Measurements from ENCODE around the gene NELL2.
A peak's percentile ranks its signal among the peaks of the same experiment; 100 is the strongest.
"Not testable (repeated sequence)": the region's sequence is repeated elsewhere in the genome, so short reads cannot be mapped to it uniquely, and the experiment has no call there.

NELL2 gene

GRCh38 chr12:44774815-44775411 lies 101.2 kb downstream of the NELL2 start:
- DNase-seq = peak in 1 of 2 experiments; percentile 11

- no peak for DNase-seq
Observed at GRCh38 chr12:44771485-44772021, 104.6 kb downstream of the NELL2 start.

- no peak for DNase-seq
Observed at GRCh38 chr12:44765796-44766195, 110.3 kb downstream of the NELL2 start.

GRCh38 chr12:44763021-44763420 lies 113.1 kb downstream of the NELL2 start:
- DNase-seq = no peak

- DNase-seq = no peak
Observed at GRCh38 chr12:44759289-44759688, 116.8 kb downstream of the NELL2 start.

GRCh38 chr12:44750468-44750867 lies 125.6 kb downstream of the NELL2 start:
- DNase-seq = no peak

- no peak for DNase-seq
Observed at GRCh38 chr12:44749566-44749965, 126.5 kb downstream of the NELL2 start.

- no peak for DNase-seq
Observed at GRCh38 chr12:44748950-44749468, 127.1 kb downstream of the NELL2 start.

- not testable (repeated sequence) for DNase-seq
Observed at GRCh38 chr12:44741292-44741980, 134.7 kb downstream of the NELL2 start.

- no peak for DNase-seq
Observed at GRCh38 chr12:44738051-44738450, 138.1 kb downstream of the NELL2 start.

- DNase-seq = no peak
Observed at GRCh38 chr12:44728566-44728965, 147.5 kb downstream of the NELL2 start.

GRCh38 chr12:44720265-44720664 lies 155.8 kb downstream of the NELL2 start:
- DNase-seq = no peak

- no peak for DNase-seq
Observed at GRCh38 chr12:44717612-44718011, 158.5 kb downstream of the NELL2 start.

- DNase-seq = no peak
Observed at GRCh38 chr12:44716711-44717110, 159.4 kb downstream of the NELL2 start.

GRCh38 chr12:44711736-44712135 lies 164.4 kb downstream of the NELL2 start:
- no peak for DNase-seq

GRCh38 chr12:44709166-44709565 lies 166.9 kb downstream of the NELL2 start:
- DNase-seq = no peak

GRCh38 chr12:44708218-44708617 lies 167.9 kb downstream of the NELL2 start:
- DNase-seq = no peak

GRCh38 chr12:44703182-44703910 lies 172.8 kb downstream of the NELL2 start:
- DNase-seq = no peak

GRCh38 chr12:44697511-44697910 lies 178.6 kb downstream of the NELL2 start:
- DNase-seq = no peak

GRCh38 chr12:44696542-44696941 lies 179.6 kb downstream of the NELL2 start:
- no peak for DNase-seq

- no peak for DNase-seq
Observed at GRCh38 chr12:44694017-44694416, 182.1 kb downstream of the NELL2 start.

- DNase-seq = no peak
Observed at GRCh38 chr12:44689587-44689986, 186.5 kb downstream of the NELL2 start.

GRCh38 chr12:44686821-44687432 lies 189.2 kb downstream of the NELL2 start:
- not testable (repeated sequence) for DNase-seq

Data from SW 1271 (cell line).